ENCODE measurements around the gene MS4A2. TPM values are rescaled to one million over a fixed set of nuclear protein-coding genes. Genes with fewer than 3 reads are reported as not detected.
"Not testable (repeated sequence)": the region's sequence is repeated elsewhere in the genome, so short reads cannot be mapped to it uniquely, and the experiment has no call there.

MS4A2 gene
- total and polyA plus RNA-seq, 3 donors from 2014 or later, result 0.39 to 2.6 (median 2.0) TPM

GRCh38 chr11:60059521-60060240 is 28.8 kb upstream of the MS4A2 start:
- Histone ChIP-seq H3K9me3 (no peaks in the 10 kb centered on the region), H3K4me1 (no peaks in the 10 kb centered on the region), H3K27me3 (no peaks in the 10 kb centered on the region), H3K4me3 (no peak overlapping the region), H3K27ac (no peak overlapping the region), H3K36me3 (ENCODE audit: low read depth, missing control alignments) (no peaks in the 10 kb centered on the region)
- 93 to 98% methylated on average over 4 of the region's 4 CpGs for WGBS, 2 donors
- DNase-seq, result no peak
- intact Hi-C loops (cut with DNase I; ENCODE audit: low total_unique reads), result no loop called here
- TF ChIP-seq CTCF (IDR thresholded peaks at IDR 0.05) (no peak), POLR2A (IDR thresholded peaks at IDR 0.05) (no peak)

- no peaks in the 10 kb centered on the region for H3K27me3 ChIP-seq
- 61 to 74% methylated on average over 1 of the region's 1 CpG for WGBS, 2 donors
- intact Hi-C loops (cut with DNase I; ENCODE audit: low total_unique reads), result no loop called here
- no peak overlapping the region for H3K4me3 ChIP-seq
- no peaks in the 10 kb centered on the region for H3K4me1 ChIP-seq
- H3K36me3 ChIP-seq (ENCODE audit: low read depth, missing control alignments), result no peaks in the 10 kb centered on the region
- no peak for TF ChIP-seq POLR2A (IDR thresholded peaks at IDR 0.05)
- TF ChIP-seq CTCF (IDR thresholded peaks at IDR 0.05), result no peak
- no peak for DNase-seq
- no peaks in the 10 kb centered on the region for H3K9me3 ChIP-seq
- no peak overlapping the region for H3K27ac ChIP-seq
Measured at GRCh38 chr11:60064111-60064510, 24.4 kb upstream of the MS4A2 start.

GRCh38 chr11:60065801-60066200 is 22.7 kb upstream of the MS4A2 start:
- Histone ChIP-seq H3K4me3 (no peak overlapping the region), H3K27me3 (no peaks in the 10 kb centered on the region), H3K4me1 (no peaks in the 10 kb centered on the region), H3K9me3 (no peaks in the 10 kb centered on the region), H3K36me3 (ENCODE audit: low read depth, missing control alignments) (no peaks in the 10 kb centered on the region), H3K27ac (no peak overlapping the region)
- 89 to 92% methylated on average over 1 of the region's 1 CpG for WGBS, 2 donors
- intact Hi-C loops (cut with DNase I; ENCODE audit: low total_unique reads), result no loop called here
- DNase-seq, result no peak
- no peak for TF ChIP-seq POLR2A (IDR thresholded peaks at IDR 0.05)
- no peak for TF ChIP-seq CTCF (IDR thresholded peaks at IDR 0.05)

- no peak overlapping the region for H3K27ac ChIP-seq
- no peaks in the 10 kb centered on the region for H3K4me1 ChIP-seq
- no peaks in the 10 kb centered on the region for H3K27me3 ChIP-seq
- TF ChIP-seq POLR2A (IDR thresholded peaks at IDR 0.05), result no peak
- no peak for TF ChIP-seq CTCF (IDR thresholded peaks at IDR 0.05)
- H3K36me3 ChIP-seq (ENCODE audit: low read depth, missing control alignments), result no peaks in the 10 kb centered on the region
- intact Hi-C loops (cut with DNase I; ENCODE audit: low total_unique reads), result no loop called here
- no peak overlapping the region for H3K4me3 ChIP-seq
- 88 to 93% methylated on average over 2 of the region's 2 CpGs for WGBS, 2 donors
- no peak for DNase-seq
- H3K9me3 ChIP-seq, result no peaks in the 10 kb centered on the region
Measured at GRCh38 chr11:60069450-60069849, 19.0 kb upstream of the MS4A2 start.

- H3K27ac ChIP-seq; H3K4me1 ChIP-seq; H3K9me3 ChIP-seq; H3K36me3 ChIP-seq (ENCODE audit: low read depth, missing control alignments); H3K4me3 ChIP-seq; DNase-seq; intact Hi-C loops (cut with DNase I; ENCODE audit: low total_unique reads); H3K27me3 ChIP-seq: not testable (repeated sequence)
- 32 to 54% methylated on average over 6 of the region's 6 CpGs for WGBS, 2 donors
Measured at GRCh38 chr11:60071644-60072043, 16.8 kb upstream of the MS4A2 start.
